GM19328 (cell line): ENCODE data around the gene TAPBP.

ENCODE experiments used
- ATAC-seq: cut with Tn5 transposase; IDR thresholded peaks from one replicate; pipeline ENCODE4 v1.9.1; 2021; ENCODE audit warnings: mild to moderate bottlenecking, moderate library complexity; ENCODE audit not compliant: unreplicated experiment

TAPBP gene

DNA sequence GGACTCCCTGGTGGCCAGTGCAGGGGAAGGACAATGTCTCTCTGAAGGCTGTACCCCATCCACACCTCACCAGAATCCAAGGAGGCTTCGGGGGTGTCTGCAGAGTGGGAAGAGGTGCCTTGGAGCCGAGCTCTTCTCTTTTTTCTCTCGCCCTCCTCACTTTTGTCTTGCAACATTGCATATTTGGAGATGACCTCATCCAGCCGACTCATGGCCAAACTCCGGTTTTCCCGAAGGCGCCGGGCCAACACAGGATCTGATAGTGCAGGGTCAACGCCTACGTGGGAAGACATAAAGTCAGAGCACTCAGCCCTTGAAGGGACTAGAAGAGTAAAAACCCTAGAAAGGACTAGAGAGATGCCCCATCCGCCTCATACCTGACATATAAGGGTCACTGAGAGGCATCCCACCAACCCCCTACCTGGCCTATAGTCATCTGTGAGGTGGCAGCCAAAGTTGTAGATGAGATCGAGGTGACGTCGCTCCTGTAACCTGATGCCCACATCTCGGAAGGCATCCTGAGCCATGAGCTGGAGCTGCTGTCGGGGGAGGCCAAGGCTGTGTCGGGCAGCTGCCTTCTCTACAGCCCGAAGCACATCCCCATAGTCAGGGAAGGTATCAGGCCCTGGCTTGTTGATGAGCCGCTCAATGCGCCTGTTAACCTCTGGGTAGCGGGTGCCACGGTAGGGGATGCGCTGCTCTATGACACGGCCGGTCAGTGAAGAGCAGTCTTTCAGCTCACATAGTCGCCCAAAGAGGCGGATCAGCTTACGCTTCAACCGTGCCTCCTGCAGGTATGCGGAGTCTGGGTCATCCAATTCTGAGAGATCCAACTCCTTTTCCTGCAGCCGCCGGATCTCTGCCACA is 6.7 kb upstream of the TAPBP start:
- ATAC-seq, result no peak

DNA sequence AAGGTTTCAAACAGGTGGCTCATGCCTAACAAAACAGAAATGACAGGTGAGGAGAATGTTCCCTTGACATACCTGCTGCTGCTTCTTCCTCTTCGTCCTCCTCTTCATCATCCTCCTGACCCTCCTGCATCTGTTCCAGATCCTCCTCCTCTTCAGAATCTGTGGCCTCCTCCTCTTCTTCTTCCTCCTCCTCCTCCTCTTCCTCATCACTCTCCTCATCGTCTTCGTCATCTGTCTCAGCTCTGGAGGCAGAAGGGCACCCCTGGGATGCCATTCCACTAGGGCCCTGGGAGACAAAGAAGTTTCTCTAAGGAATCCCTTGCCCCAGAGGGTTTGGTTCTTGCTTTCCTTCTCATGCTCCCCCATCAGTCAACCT is 6.0 kb upstream of the TAPBP start:
- ATAC-seq, result no peak

DNA sequence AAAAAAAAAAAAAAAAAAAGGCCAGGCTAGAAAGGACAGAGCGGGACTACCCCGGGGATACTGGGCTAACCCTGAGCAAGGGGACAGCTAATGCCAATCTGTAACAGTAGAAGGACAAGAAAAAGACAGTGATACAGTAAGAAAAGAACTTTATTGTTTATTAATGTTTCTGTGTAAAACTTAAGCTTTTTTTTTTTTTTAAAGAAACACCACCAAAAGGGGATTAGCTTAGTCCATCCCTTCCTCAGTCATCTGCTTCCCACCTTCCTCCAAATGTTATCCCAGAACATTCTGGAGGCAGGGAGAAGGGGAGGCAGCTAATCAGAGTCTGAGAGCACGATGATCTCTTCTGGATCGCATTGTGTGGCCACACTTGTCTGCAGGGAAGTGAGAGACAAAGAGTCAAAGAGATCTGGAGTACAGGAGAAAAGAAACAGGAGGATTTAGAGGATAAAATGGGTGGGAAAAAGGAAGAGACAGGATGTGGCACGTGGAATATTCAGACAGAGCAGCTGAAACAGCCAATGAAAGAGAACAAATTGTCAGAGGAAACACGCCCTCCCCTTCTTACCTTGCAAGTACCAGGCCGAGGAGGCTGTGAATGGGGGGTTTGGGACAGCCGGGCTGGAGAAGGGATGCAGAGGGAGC is 4.7 kb upstream of the TAPBP start:
- ATAC-seq, result no peak

DNA sequence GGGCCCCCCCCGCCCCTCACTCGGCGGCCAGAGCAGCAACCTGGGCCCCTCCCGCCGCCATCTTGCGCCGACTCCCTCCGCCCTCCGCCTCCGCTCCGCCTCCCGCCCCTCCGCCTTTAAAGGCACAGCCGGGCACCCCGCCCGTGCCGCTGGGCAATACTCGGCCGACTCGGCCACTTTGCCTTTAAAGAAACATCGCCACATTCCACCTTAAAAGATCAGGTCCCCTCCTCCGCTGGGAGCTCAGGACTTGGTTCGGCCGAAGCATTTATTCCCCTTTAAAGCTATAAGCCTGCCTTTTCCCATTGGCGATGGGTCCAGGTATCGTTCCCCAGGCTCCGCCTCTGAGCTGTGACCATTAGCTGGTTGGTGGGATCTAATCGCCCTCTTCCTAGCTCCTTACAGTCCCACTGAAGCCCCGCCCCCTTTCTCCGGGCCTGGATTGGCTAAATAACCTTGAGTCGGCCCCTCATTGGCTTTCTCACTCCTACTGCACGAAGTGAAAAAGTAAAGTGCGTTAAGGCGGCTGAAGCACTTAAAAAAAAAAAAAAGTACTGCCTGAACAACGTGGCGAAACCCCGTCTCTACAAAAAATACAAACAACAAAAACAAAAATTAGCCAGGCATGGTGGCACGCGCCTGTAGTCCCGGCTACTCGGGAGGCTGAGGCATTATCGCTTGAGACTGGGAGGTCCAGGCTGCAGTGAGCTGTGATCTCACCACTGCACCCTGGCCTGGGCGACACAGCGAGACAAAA is 4.0 kb upstream of the TAPBP start, which contains the start of gene ZBTB22:
ZBTB22 (minus strand) TSS at position 76 of the 757 bp plus-strand sequence. CDS start 828 bp downstream, outside the sequence.
- ATAC-seq, result peak; percentile 50

DNA sequence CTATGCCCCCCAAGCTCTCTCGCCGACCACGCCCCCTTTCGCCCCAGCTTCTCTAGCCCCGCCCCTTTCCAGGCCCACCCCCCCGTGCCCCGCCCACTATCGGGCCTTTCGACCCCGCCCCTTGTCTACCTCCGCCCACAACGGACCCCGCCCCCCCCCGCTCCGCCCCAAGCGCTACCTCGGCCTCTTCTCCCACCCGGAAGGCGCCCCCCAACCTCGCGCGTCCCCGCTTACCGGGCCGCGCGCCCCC is 3.5 kb upstream of the TAPBP start:
- ATAC-seq, result no peak

DNA sequence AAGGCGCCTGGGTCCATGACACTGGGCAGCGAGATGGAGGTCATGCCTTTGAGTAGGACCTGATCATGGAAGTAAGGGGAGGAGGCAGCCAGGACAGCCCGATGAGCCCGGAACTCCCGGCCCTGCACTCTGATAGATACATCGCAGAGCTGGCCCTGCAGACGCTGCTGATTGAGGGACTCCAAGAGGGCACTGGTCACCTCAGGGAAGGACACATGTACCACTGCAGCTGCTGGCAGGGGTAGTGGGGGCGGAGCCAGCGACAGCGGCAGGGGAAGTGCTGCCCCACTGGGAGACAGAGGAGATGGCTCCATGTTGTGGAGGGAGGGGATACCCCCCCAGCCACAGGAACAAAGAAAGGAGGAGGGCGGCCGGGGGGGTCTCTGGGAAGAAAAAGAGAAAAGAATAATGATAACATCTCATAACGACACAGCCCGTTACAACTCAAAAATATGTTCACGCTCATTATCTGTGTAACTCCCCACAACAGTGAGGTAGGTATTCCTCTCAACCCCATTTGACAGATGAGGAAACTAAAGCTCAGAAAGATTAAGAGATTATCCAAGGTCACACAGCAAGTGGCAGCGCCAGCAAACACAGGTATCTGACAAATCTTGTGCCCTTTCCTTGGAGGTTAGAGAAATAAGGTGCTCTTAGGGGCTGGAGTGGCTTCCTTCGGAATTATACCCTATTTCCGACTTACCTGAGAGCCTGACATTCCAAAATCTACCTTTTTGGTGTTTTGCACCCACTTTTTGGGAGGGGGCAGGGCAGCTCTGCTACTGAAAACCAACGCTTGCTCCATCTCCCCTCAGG is 2.9 kb upstream of the TAPBP start:
- no peak for ATAC-seq

DNA sequence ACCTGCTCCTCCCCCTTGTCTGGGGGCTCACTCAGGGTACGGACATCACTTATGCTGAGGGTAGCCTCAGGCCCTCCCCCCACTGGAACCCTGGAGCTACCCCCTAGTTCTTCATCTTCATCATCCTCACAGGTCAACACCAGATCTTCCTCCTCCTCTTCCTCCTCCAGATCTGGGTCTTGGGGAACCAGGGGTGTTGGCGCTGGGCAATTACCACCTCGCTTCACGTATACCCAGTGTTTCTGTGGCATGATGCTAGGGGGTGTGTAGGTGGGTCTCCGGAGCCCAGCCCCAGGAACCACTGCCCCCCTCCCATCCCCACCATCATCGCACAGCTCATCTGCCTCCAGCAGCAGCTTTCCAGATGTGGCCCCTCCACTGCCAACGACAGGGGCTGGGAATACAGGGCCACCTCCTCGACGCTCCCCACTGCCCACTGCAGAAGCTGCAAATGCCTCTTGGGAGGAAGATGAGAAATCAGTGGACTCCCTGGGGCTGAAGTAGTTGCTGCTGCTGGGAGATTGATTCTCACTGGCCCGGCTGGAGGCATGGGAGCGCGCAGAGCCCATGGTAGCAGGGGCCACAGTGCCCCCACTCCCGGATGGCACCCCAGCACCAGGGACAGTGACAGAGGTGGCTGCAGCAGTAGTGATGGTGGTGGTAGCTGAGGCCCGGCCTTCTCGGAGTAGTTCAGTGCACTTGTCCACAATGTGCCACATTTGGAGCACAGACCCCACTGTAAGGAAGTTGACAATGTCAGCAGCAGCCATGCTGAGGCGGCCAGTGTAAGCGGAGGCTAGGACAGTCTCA is 2.1 kb upstream of the TAPBP start:
- ATAC-seq, result no peak

DNA sequence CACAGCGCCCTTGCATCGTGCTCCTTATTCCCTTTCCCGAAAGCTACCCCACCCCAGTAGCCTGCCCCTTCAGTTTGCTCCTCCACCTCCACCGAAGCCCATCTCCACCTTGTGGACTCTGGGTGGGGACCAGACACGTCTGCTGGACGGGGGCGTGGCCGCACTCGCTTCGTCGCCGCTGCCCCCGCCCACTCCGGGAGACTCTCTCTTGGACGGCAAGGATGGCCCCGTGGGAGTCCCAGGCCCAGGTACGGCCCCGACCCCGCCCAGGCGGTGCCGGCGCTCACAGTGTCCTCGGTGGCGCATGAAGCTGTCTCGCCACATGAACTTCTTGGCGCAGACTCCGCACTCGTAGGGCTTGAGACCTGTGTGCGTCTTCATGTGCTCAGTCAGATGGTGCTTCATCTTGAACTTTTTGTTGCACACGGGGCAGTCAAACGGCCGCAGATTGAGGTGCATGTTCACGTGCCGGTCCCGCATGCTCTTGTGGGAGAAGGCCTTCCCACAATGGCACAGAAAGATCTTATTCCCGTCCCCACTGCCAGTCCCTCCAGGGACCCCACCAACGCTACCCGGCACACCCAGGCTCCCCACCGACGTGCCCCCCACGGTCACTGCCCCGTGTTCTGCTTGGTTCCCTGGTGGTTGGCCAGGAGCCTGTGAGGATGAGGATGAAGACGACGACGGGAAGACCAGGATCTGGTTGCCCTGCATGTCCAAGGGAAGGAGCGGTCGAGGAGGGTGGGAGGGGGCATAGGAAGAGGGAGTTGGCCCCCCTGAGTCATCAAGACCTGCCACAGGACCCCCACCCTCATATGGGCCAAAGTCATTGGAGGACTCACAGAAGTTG is 1.3 kb upstream of the TAPBP start:
- ATAC-seq, result no peak

DNA sequence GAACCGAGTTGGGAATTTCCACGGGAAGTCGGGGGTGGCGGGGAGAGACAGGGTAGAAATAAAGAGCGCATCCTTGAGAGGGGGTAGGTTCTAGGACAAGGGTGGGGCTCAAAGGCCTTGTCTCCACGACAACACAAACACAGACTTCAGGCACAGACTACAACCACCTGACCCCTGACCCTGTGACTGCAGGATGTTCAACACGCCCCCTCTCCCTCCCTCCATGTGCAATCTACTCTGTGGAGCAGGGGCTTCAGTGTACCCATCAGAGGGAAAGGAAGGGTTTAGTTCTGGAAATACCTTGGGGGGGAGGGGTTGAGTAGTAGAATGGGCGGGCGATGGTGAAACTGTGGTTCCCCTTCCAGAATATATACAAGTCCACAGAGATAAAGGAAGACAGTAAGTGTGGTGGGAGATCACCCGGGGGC is 651 bp upstream of the TAPBP start:
- no peak for ATAC-seq

DNA sequence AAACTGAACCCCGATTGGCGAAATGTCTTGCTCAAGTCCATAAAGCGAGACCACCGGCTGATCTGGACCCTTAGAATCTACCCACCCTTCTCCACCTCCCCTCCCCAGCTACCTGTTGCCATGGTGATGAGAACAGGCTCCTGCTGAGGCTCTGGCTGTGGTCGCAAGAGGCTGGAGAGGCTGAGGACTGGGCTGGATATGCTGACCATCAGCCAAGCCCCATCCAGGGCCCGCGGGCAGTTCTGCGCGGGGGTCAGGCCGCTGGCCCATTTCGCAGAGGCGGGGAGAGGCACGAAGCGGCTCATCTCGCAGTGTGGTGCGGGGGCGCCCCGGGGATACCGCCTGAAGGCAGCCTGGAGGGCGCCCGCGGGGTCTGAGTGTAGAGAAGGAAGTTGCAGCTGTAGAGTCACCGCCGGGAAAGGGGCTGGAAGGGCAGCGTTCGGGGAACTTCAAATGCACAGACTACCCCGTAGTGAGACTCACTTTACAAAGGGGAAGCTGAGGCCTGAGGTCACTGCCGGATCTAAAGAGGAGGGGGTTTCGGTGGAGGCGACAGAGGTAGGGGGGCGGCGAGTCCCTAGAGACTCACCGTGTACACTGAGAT is 671 bp downstream of the TAPBP start:
- no peak for ATAC-seq

DNA sequence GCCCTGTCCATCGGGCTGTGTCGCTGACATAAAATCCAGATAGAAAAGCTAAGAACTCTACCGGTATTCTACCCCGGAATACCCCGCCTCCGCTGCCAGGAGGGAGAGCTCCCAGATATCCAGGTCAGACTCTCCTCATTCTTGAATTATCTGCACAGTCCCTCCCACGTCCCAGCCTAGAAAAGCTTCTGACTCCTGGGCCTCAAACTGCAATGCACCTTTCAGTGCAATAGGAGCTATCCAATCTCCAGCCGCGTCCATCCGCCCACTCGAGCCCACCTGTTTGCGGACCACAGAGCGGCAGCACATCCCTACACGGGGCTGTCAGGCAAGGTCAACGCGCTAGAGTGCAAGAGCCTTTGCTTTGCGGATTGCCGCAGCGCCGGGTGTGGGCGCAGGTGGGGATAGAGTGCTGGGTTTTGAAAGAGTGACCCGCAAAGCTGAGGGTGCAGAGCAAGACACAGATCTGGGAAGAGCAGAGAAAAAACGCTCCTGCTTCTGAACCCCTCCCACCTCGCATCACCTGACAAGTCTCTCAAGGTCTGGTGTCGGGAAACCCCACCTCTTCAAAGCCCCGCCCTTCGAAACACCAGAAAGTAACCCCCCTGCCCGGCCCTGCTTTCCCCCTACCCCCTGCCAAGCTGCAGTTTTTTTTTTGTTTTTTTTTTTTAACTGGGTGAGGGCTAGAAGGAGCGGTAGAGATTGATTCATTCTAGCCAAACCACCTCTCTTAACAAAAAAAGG is 1.3 kb downstream of the TAPBP start:
- ATAC-seq, result no peak

DNA sequence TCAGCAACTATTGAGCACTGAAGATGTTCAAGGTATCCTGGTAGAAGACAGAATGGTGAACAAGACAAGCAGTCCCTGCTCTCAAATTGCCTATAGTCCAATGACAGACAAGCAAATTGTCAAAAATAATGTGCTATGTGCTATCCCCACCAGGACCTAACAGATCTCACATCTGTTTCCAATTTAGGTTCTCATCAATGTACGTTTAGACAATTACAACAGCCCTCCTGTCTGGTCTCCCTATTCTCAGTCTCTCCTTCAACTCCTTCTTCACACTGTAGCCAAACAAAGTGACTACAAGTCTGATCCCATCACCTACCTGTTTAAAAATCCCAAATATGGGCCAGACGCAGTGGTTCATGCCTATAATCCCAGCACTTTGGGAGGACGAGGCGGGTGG is 7.5 kb downstream of the TAPBP start:
- ATAC-seq, result no peak

DNA sequence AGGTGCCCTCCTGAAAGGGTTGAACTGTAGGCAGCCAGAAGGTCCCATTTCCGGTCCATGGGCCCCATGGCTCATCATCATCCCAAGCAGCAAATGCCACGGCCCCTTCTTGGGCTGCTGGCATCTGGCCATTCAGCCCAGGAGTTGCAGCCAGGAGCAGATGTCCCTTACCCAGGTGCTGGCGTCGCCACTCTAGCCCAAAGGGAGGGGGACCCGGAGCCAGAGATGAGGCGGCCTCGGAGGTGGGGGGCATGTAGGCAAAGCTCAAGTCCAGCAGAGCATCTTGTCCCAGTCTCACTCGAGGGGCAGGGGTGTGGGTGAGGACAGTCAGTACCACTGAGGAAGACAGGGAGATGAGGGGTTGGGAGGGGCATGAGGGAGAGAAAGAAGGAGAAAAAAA is 8.8 kb downstream of the TAPBP start:
- no peak for ATAC-seq

DNA sequence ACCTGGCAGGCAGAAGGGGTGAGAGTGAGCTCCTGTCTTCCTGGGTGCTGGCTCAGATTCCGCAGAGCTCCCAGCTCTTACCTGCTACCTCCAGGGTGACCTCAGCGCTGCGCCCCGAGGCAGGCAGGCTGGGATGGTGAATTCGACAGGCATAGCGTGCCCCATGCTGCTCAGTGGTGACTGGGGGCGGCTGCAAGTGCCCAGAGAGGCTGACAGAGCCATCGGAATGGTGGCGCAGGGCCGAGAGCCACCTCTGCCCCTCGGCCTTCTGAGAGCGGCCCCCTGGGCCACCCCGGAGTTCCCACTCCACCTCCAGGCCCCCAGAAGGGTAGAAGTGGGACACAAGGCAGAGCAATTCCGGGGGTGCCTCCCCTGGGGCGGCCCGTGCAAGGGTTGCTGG is 9.7 kb downstream of the TAPBP start:
- no peak for ATAC-seq

DNA sequence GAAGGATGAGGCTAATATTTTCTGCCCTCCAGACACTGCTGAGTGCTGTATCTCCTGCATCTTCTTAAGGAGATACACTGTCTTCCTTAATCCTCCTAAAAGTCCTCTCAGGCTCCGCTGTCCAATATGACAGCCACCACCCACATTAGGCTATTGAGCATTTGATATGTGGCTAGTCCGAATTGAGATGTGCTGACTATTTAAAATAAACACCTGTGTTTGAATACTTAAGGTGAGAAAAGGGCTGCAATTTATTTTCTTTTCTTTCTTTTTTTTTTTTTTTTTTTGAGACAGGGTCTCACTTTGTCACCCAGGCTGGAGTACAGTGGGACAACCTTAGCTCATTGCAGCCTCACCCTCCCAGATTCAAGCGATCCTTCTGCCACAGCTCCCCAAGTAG is 12.0 kb downstream of the TAPBP start:
- no peak for ATAC-seq

DNA sequence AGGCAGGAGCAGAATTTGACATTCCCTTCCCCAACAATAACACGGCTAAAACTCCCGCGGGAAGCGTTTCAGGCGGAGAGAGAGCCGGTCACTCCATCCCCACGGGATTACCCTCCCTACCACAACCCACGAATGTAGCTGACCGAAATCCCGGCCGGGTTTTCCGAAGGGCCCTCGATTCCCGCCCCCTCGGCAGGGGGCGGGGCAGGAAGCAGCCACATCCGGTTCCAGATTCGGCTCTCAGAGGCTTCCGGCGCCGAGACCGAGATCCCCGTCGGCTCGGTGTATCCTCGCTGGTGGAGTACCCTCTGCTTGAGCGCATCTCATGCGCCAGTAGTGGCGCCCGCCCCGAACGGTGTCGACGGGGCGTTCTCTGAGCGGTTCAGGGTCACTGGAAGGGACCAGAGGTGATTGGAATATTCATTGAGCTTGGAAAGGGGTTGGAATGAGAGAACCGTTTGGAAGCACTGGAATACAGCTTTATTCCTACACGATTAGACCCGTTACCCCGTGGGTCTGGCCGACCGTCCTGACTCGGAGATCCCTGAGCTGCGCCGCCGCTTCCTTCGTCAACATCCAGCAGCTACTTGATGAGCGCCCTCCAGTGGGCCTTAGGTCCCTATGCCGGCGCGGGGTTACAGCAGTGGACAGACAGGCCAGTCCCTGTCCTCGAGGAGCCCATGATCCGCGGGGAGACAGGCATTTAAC is 14.5 kb downstream of the TAPBP start:
- ATAC-seq, result peak; percentile 66

DNA sequence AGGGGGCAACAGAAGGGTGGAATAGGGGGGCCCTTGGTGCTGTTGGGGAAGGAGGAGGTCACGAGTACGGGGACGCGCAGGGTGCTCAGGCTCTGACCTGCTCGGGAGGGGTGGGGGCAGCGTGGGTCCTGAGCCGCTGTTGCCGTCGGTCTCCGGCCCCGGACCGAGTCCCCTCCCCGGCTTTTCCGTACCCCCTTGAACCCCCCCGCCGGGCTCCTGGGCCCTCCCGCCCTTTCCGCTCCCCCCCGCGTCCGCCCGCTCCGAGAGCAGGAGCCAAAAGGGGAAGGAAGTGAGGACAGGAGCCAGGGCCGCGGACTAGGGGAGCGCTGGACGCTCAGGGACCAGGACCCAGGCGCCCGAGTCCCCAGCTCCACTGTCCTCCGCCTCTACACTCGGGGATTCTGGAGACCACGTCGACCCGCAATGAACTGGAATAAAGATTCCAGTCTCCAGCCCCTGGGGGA is 15.1 kb downstream of the TAPBP start, which contains the start of gene RGL2:
RGL2 (minus strand) TSS at position 170 of the 464 bp plus-strand sequence. CDS start 332 bp downstream, outside the sequence.
- peak; percentile 19 for ATAC-seq
